ENCODE data around the gene OPN1MW3. TPM values are rescaled to one million over a fixed set of nuclear protein-coding genes. Genes with fewer than 3 reads are reported as not detected.
"Not testable (repeated sequence)": the region's sequence is repeated elsewhere in the genome, so short reads cannot be mapped to it uniquely, and the experiment has no call there.

Gene OPN1MW3
- total and polyA plus RNA-seq, 8 donors = not detected

- H3K27me3 ChIP-seq = no peaks in the 10 kb centered on the region
- TF ChIP-seq CTCF (IDR thresholded peaks at IDR 0.05) = no peak
- DNase-seq (no peak), ATAC-seq (no peak)
- intact Hi-C loops (cut with DNase I) = no loop called here
- H3K27ac ChIP-seq = no peak overlapping the region
- H3K9me3 ChIP-seq = no peaks in the 10 kb centered on the region
- H3K4me3 ChIP-seq = no peak overlapping the region
- H3K4me1 ChIP-seq = no peaks in the 10 kb centered on the region
- no peaks in the 10 kb centered on the region for H3K36me3 ChIP-seq
These were observed 39.3 kb downstream of the OPN1MW3 start for GRCh38 chrX:154296731-154297130.

GRCh38 chrX:154298312-154298711 lies 40.9 kb downstream of the OPN1MW3 start:
- intact Hi-C loops (cut with DNase I) = no loop called here
- TF ChIP-seq CTCF (IDR thresholded peaks at IDR 0.05) = no peak
- H3K9me3 ChIP-seq = no peaks in the 10 kb centered on the region
- no peak overlapping the region for H3K27ac ChIP-seq
- ATAC-seq (no peak), DNase-seq (no peak)
- H3K4me1 ChIP-seq = no peaks in the 10 kb centered on the region
- no peak overlapping the region for H3K4me3 ChIP-seq
- H3K36me3 ChIP-seq = no peaks in the 10 kb centered on the region
- no peaks in the 10 kb centered on the region for H3K27me3 ChIP-seq

GRCh38 chrX:154300816-154301215 lies 43.4 kb downstream of the OPN1MW3 start:
- no peaks in the 10 kb centered on the region for H3K4me1 ChIP-seq
- DNase-seq (no peak), ATAC-seq (no peak)
- intact Hi-C loops (cut with DNase I) = no loop called here
- no peak overlapping the region for H3K4me3 ChIP-seq
- no peak for TF ChIP-seq CTCF (IDR thresholded peaks at IDR 0.05)
- H3K27ac ChIP-seq = peak overlapping the region in 1 of 2 donors; percentile 18
- H3K27me3 ChIP-seq = no peaks in the 10 kb centered on the region
- no peaks in the 10 kb centered on the region for H3K9me3 ChIP-seq
- H3K36me3 ChIP-seq = no peaks in the 10 kb centered on the region

GRCh38 chrX:154302998-154303397 lies 45.6 kb downstream of the OPN1MW3 start:
- H3K36me3 ChIP-seq; H3K27ac ChIP-seq; H3K4me1 ChIP-seq; intact Hi-C loops (cut with DNase I); H3K9me3 ChIP-seq; DNase-seq; ATAC-seq; H3K27me3 ChIP-seq; H3K4me3 ChIP-seq: not testable (repeated sequence)

- no peak for TF ChIP-seq CTCF (IDR thresholded peaks at IDR 0.05)
- intact Hi-C loops (cut with DNase I) = no loop called here
These were observed 46.1 kb downstream of the OPN1MW3 start for GRCh38 chrX:154303476-154303875.

GRCh38 chrX:154304846-154305245 lies 47.5 kb downstream of the OPN1MW3 start:
- TF ChIP-seq CTCF (IDR thresholded peaks at IDR 0.05) = no peak
- intact Hi-C loops (cut with DNase I) = no loop called here
- DNase-seq (no peak), ATAC-seq (no peak)
- H3K27ac ChIP-seq = no peak overlapping the region
- no peaks in the 10 kb centered on the region for H3K9me3 ChIP-seq
- no peaks in the 10 kb centered on the region for H3K27me3 ChIP-seq
- H3K36me3 ChIP-seq = no peaks in the 10 kb centered on the region
- H3K4me3 ChIP-seq = no peak overlapping the region
- H3K4me1 ChIP-seq = peaks cover 0 to 4% of the 10 kb centered on the region in 2 donors

More at GRCh38 chrX:154303476-154303875, 46.1 kb downstream of the OPN1MW3 start:
- ATAC-seq = no peak
- no peak overlapping the region for H3K4me3 ChIP-seq
- no peak overlapping the region for H3K27ac ChIP-seq
- no peaks in the 10 kb centered on the region for H3K9me3 ChIP-seq
- no peaks in the 10 kb centered on the region for H3K27me3 ChIP-seq
- DNase-seq = no peak
- H3K36me3 ChIP-seq = no peaks in the 10 kb centered on the region
- peaks cover 0 to 2% of the 10 kb centered on the region in 2 donors for H3K4me1 ChIP-seq

Measured in left lung (tissue), 10 donors.